ENCODE data around the gene NIPAL3.

NIPAL3 gene

GRCh38 chr1:24392604-24392946 lies 23.0 kb upstream of the NIPAL3 start:
- Histone ChIP-seq H3K27me3 (ENCODE audit: insufficient read depth, poor library complexity, severe bottlenecking) (no peaks in the 10 kb centered on the region), H3K4me3 (replicated peaks; ENCODE audit: insufficient read depth, low read length) (no peak overlapping the region), H3K27ac (replicated peaks) (no peak overlapping the region)
- TF ChIP-seq POLR2AphosphoS5 (IDR thresholded peaks at IDR 0.05; ENCODE audit: low read depth) (no peak), SPI1 (IDR thresholded peaks at IDR 0.05; ENCODE audit: borderline replicate concordance, low read depth) (no peak), GABPA (IDR thresholded peaks at IDR 0.05; ENCODE audit: low read depth) (no peak)
- TF ChIP-seq, protein P1, sequence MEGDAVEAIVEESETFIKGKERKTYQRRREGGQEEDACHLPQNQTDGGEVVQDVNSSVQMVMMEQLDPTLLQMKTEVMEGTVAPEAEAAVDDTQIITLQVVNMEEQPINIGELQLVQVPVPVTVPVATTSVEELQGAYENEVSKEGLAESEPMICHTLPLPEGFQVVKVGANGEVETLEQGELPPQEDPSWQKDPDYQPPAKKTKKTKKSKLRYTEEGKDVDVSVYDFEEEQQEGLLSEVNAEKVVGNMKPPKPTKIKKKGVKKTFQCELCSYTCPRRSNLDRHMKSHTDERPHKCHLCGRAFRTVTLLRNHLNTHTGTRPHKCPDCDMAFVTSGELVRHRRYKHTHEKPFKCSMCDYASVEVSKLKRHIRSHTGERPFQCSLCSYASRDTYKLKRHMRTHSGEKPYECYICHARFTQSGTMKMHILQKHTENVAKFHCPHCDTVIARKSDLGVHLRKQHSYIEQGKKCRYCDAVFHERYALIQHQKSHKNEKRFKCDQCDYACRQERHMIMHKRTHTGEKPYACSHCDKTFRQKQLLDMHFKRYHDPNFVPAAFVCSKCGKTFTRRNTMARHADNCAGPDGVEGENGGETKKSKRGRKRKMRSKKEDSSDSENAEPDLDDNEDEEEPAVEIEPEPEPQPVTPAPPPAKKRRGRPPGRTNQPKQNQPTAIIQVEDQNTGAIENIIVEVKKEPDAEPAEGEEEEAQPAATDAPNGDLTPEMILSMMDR (IDR thresholded peaks at IDR 0.05; ENCODE audit: insufficient read depth, low read length): no peak
- TF ChIP-seq, protein P2, sequence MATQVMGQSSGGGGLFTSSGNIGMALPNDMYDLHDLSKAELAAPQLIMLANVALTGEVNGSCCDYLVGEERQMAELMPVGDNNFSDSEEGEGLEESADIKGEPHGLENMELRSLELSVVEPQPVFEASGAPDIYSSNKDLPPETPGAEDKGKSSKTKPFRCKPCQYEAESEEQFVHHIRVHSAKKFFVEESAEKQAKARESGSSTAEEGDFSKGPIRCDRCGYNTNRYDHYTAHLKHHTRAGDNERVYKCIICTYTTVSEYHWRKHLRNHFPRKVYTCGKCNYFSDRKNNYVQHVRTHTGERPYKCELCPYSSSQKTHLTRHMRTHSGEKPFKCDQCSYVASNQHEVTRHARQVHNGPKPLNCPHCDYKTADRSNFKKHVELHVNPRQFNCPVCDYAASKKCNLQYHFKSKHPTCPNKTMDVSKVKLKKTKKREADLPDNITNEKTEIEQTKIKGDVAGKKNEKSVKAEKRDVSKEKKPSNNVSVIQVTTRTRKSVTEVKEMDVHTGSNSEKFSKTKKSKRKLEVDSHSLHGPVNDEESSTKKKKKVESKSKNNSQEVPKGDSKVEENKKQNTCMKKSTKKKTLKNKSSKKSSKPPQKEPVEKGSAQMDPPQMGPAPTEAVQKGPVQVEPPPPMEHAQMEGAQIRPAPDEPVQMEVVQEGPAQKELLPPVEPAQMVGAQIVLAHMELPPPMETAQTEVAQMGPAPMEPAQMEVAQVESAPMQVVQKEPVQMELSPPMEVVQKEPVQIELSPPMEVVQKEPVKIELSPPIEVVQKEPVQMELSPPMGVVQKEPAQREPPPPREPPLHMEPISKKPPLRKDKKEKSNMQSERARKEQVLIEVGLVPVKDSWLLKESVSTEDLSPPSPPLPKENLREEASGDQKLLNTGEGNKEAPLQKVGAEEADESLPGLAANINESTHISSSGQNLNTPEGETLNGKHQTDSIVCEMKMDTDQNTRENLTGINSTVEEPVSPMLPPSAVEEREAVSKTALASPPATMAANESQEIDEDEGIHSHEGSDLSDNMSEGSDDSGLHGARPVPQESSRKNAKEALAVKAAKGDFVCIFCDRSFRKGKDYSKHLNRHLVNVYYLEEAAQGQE (IDR thresholded peaks at IDR 0.05; ENCODE audit: insufficient replicate concordance, low read depth): no peak
- no peak for DNase-seq (ENCODE audit: low read depth in 1 of 2, low spot score in 1 of 2)

DNA sequence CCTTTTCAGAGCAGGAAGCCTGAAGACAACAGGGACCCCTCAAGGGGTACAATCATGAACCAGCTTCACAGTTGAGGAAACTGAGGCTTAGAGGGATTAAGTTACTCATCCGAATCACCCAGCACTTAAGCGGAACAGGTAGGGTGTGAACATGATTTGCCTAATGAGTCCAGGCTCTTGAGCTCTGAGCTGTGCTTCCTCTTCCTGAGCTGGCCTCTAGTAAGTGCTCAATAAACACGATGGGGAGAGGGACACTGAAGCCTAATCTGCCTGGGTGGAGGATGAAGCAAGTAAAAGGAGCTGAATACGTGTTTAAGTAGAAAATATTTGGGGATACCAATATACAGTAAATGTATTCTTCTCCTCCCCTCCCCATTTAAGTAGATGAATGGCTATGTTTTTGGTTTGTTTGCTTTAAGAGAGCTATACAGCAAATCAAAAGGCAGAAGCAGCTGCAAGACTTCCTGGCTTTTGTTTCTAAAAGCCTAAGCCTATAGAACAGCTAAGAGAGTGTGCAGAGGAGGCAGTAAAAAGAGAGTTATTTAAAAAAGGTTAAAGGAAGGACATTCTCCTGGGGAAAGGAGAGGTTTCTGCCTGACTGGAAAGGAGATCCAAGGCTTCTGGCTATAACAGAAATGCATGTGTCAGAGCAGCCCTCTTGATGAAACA lies 22.5 kb upstream of the NIPAL3 start:
- Histone ChIP-seq H3K4me3 (replicated peaks; ENCODE audit: insufficient read depth, low read length) (no peak overlapping the region), H3K27ac (replicated peaks) (no peak overlapping the region), H3K27me3 (ENCODE audit: insufficient read depth, poor library complexity, severe bottlenecking) (no peaks in the 10 kb centered on the region)
- TF ChIP-seq, protein P2 (IDR thresholded peaks at IDR 0.05; ENCODE audit: insufficient replicate concordance, low read depth): no peak
- TF ChIP-seq, protein P1 (IDR thresholded peaks at IDR 0.05; ENCODE audit: insufficient read depth, low read length): no peak
- TF ChIP-seq GABPA (IDR thresholded peaks at IDR 0.05; ENCODE audit: low read depth): no peak
- no peak for TF ChIP-seq SPI1 (IDR thresholded peaks at IDR 0.05; ENCODE audit: borderline replicate concordance, low read depth)
- no peak for TF ChIP-seq POLR2AphosphoS5 (IDR thresholded peaks at IDR 0.05; ENCODE audit: low read depth)
- DNase-seq (ENCODE audit: low read depth in 1 of 2, low spot score in 1 of 2): no peak

DNA sequence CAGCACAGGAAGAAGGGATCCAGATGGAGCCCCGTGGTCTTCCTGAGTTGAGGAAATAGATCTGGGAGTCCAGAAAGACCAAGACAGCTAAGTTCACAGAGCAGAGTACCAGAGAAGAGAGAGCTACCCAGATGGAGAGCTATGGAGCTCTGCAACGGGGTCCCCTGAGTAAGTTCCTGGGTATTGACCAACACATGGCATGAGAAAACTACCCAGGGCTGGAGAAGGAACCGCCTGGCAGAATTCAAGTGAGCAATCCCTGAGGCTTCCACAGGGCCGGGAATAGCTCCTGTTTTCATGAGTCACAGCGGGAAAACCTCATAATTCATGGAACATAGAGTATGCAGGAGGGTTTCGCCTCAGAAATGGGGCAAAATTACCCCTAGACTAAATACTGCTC lies 21.7 kb upstream of the NIPAL3 start:
- TF ChIP-seq GABPA (IDR thresholded peaks at IDR 0.05; ENCODE audit: low read depth) (no peak), SPI1 (IDR thresholded peaks at IDR 0.05; ENCODE audit: borderline replicate concordance, low read depth) (no peak), POLR2AphosphoS5 (IDR thresholded peaks at IDR 0.05; ENCODE audit: low read depth) (no peak)
- TF ChIP-seq, protein P1 (IDR thresholded peaks at IDR 0.05; ENCODE audit: insufficient read depth, low read length): no peak
- TF ChIP-seq, protein P2 (IDR thresholded peaks at IDR 0.05; ENCODE audit: insufficient replicate concordance, low read depth): no peak
- Histone ChIP-seq H3K27me3 (ENCODE audit: insufficient read depth, poor library complexity, severe bottlenecking) (no peaks in the 10 kb centered on the region), H3K27ac (replicated peaks) (no peak overlapping the region), H3K4me3 (replicated peaks; ENCODE audit: insufficient read depth, low read length) (no peak overlapping the region)
- DNase-seq (ENCODE audit: low read depth in 1 of 2, low spot score in 1 of 2): no peak
